ENCODE data around the gene PIEZO2.
"Not testable (repeated sequence)": the region's sequence is repeated elsewhere in the genome, so short reads cannot be mapped to it uniquely, and the experiment has no call there.

The PIEZO2 gene

DNA sequence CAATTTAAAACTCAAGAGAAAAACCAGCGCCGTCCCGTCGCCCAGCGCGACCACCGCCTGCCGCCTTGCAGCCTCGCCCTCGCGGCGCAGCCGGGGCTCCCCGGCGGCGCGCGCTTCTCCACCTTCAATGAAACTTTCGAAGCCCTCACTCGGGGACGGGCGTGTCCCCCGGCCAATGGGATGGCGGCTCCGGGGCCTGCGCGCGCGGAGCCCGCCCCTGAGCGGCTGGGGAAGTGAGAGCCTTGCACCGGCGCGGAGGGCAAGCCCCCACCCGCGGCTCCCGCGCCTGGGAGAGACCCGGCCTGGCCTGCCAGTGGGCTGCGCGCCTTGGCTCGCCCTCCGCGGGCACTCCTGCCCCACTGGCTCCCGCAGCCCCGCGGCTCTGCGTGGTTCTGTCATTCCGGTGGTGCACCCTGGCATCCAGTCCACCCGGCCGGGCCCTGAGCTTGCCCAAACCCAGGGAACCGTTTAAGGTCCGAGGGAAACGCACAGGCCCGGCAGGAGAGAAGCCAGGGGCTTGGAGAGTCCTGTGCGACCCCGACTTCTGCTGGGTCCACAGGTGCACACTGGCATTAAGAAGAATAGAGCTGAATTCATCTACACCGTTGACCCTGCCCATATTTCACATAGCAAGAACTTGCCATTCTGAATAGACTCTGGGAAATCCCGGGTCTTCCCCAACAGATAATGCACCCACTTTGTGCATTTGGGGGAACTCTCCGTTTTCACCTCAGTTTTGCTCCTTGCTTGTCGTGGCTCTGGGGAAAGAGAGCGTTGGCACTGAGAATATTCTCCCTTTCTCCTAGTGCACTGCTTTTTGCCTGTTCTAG, at the start of gene PIEZO2:
TSS of gene PIEZO2 (minus strand) at position 129 of the 830 bp plus-strand sequence. CDS start 981 bp downstream, outside the sequence.
- no peak for DNase-seq

DNA sequence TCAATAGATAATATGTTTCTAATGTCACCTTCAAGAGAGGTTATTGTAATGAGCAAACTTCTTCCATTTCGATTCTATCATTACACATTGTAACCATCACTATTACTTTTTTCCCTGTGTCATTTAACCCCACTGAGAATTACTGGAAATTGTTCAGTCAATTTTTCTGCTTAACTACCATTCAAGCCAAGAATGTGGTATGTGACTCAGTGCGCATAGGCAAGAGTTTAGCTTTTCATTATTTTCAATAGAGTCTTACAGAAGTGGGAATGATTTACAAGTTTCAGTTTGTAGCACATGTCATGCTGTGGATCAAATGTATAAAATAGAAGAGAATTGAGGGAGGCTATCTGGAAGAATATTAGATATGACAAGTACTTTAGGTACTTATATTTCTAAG, 34.3 kb upstream of the PIEZO2 start:
- no peak for DNase-seq

DNA sequence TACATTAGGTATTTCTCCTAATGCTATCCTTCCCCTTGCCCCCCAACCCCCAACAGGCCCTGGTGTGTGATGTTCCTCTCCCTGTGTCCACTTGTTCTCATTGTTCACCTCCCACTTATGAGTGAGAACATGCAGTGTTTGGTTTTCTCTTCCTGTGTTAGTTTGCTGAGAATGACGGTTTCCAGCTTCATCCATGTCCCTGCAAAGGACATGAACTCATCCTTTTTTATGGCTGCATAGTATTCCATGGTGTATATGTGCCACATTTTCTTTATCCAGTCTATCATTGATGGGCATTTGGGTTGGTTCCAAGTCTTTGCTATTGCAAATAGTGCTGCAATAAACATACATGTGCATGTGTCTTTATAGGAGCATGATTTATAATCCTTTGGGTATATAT, 32.3 kb upstream of the PIEZO2 start:
- DNase-seq = not testable (repeated sequence)

DNA sequence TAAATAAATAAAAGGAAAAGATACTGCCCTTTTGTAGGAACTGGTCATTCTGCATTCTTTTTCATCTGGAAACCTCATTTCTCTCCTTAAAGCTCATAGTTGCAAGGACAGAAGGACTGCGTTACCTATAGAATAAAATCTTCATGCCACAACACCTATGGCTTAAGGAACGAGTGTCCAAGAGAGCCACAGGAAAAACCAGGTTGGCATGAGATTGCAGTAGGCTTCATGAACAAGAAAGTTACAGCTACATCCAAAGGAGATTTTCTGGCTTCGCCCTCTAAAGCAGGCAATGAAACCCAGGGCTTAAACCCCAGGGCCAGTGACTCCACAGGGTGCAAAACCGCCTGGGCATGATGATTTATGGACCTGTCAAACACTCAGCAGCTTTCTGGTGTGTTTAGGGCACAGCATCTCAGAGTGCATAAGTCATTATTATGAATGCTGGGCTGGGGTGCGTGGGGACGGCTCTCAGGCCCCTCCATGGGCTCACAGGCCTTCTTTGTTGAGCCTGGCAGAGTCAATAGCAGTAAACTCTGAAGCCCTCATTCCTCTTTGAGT, 30.7 kb upstream of the PIEZO2 start:
- no peak for DNase-seq

DNA sequence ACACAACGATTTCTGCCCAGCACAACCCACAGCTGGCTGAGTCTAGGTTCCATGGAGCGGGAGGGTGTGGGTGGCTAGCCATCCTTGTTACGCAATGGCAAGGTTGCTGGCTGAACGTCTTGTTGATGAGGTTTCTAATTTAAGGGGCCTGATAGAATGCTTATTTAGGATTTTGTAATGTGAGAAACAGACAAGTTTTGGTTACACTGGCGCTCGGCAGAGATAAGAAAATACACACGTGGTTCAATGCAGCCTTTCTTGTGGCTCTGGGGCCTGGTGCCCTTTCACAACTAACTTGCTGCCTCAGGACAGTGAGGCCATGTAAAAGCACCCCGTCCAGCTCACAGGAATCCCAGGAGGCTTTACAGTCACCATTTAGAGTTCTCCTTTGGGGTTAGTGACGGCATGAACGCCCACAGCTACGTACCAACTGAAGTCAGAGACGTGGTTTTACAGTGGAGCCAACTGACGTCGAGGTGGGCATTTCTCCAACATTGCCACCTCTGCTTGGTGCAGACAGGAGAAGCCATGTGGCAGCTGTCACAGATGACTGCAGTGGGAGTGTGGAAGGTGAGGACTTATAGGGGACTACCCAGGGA, 29.7 kb upstream of the PIEZO2 start:
- no peak for DNase-seq

DNA sequence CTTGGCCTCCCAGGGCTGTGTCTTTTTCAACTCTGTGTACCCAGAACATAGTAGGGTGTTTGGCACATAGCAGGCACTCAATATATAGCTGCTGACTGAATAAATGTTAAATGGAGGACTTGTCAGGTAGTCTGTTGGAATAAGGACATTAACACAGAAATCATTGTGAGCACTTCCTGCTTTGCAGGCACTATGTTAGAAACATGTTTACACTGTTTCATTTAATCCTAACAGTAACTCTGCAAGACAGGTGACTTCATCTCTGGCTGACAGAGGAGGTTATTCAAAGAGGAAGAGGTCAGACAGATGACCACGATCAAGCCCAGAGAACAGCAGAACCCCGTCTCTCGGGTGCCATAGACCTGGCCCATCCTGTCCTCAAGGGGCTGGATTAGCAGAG, 28.0 kb upstream of the PIEZO2 start:
- no peak for DNase-seq

DNA sequence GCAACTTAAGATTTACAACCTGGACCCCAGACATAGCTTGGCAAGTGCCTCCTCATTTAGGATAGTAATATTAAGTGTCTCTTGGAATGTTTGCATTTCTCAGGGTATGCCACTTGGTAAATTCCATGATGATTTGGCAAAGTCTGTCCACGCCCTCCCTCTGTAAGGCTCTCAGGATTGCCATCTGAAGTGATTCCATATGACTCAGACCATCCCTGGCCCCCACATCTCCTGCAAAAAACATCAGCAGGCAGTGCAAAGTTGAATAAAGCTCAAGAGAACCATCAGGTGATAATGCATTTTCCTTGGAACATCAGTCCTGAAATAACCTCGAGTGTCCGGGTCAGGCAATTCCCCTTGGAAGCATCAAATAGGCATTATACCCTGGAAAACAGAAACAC, 27.1 kb upstream of the PIEZO2 start:
- no peak for DNase-seq

DNA sequence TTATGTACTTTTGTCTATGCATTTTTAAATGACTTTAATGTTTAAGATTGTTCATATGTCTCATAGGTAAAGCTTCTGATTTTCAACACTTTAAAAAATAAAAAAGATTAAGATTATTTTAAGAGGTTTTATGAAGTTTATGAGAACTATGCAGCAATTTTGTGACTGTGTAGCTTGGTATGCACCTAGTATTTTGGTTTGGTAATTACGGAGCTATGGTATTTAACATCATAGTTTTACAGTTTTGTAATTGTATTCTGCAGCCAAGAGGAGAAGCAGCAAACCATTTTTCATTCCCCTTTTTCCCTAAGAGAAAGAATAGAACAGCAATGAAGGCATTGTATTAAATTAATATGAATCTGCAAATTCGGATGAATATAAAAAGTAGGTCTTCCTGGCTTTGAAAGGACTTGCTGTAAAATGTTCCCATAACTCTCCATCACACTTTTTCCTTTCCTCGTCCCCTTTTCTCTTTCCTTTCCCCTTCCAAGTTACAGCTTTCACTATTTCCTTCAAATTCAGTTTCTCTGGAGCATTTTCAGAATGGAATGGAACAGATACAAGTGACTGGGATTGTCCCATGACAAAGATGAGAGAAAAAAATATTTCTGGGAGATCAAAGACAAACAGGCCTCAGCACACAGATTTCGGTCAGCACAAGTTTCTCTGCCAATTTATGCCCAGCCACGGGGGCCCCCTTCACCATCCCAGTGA, 26.1 kb upstream of the PIEZO2 start:
- no peak for DNase-seq

DNA sequence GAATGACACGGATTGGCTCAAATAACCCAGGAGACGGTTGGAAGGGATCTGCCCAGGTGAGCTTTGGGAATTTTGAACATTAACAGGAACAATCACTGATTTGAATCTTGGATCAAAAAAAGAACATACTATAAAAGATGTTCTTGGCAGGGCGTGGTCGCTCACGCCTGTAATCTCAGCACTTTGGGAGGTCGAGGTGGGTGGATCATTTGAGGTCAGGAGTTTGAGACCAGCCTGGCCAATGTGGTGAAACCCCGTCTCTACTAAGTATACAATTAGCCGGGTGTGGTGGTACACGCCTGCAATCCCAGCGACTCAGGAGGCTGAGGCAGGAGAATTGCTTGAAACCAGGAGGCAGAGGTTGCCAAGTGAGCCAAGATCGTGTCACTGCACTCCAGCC, 24.8 kb upstream of the PIEZO2 start:
- DNase-seq = not testable (repeated sequence)

DNA sequence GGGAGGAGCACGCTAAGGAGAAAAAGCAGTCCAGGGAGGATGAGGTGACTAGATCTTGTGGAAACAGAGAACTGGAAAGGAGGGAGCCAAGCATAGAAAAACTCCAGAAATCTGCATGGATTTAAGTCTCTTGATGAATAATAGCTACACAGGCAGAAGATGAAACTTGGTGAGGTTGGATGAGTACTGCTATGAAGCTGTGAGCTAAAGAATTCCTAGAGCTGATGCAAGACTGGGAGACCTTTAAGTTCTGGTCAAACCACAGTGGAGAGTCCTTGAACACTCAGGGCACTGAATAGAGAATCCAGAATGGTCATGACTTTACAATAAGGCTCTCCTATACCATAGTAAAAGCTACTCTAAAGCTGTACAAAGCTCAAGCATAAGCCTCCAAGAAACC, 18.4 kb upstream of the PIEZO2 start:
- DNase-seq = no peak

DNA sequence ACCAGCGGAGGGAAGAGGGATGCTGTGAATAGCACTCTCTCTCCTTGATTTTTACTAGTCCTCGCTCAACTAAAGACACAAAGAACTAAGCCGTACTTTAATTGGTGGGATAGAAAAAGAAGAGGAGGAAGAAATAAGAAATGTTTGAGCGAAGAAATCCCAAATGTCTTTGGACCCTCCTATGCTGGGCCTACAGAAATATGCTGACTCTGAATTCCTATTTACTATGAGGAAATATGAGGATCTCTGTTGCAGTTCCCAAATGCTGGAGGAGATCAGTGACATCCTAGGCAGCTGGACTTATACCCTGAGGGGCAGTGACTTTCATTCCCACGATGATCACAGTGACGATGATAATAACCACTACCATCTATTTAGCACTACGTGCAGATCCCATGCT, 16.6 kb upstream of the PIEZO2 start:
- DNase-seq = no peak

DNA sequence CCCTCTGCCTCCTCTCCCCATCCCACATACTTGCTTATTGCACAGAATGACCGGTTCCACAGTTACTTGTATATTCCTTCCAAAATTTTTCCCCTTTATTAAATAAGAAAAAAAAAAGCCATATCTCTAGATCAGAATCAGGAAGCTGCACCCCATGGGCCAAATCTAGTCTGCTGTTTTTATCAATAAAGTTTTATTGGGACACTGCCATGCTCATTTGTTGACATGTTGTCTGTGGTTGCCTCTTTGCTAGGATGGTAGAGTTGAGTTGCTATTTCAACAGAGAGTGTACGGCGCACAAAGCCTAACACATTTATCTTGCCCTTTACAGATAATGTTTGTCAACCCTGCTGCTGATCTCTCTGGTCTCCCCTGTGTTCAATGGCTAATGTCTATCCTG, 15.8 kb upstream of the PIEZO2 start:
- DNase-seq = no peak

DNA sequence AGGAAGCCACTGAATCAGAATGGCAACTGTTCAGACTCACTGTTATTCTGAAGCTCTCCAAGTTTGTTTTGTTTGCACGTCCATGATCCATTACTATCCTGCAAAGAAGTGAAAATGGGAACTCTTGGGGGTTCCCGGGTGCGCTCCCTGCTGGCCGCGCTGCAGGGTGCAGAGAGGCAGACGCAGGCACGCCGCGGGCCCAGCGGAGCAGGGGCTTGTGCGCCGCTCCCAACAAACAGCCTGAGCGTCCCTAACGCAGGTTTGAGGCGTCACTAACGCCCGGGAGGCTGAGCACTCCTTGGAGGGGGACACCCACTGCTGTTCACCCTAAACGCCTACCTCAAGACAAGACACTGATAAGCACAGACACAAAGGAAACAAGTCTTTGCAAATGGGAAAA, 14.3 kb upstream of the PIEZO2 start:
- DNase-seq = no peak

DNA sequence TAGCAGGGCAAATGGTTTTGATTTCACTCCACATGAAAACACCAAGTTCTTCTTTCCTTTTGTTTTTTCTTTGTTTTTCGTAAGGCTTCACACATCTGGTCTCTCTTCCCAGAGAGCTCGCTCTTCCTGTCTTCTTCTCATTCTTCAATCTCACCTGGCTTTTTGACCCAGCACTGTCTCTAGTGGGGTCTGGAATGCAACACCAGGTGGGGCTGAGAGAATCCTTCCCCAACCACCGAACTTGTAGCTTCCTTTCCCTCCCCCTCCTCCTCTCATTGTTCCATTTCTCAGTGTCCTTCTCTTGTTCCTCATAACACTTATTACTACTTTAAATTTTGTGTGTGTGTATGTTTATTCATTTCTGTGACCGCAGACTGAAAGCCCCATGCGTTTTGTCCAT, 13.5 kb upstream of the PIEZO2 start:
- DNase-seq = no peak

DNA sequence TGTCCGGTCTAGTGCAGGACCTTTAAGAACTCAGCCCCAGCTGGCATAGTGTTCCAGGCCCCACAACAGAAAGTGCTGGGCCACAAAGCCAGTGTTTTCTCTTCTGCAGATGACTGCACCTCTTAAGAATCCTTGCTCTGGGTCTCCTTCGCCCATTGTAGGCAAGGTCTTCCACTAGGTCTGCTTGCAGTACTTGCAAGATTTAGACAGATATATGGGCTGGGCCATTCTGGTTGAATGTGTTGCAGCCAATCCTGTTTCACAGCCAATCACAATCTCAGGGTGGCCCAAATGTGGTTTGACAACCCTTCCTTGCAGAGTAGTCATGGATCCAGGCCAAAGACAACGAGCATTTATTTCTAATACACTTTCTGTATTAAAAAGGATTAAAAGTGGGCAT, 13.1 kb upstream of the PIEZO2 start:
- DNase-seq = no peak

DNA sequence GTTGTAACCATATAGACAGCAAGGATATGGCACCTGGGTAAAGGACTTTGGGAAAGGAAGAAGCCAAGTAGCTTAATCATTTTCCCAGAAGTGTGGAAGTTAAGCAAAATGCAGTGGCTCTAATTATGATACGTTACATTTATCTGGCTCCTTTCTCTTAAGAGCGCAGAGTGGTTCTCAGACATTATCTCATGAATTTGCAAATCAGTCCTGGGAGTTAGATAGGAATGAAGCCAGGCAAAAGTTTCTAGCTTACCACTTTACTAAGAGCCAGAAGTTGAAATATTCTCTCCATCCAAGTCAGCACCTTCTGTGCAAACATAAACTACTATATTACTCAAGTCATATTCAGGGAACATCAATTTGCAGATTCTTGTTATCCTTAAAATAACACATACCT, 10.9 kb upstream of the PIEZO2 start:
- DNase-seq = no peak

DNA sequence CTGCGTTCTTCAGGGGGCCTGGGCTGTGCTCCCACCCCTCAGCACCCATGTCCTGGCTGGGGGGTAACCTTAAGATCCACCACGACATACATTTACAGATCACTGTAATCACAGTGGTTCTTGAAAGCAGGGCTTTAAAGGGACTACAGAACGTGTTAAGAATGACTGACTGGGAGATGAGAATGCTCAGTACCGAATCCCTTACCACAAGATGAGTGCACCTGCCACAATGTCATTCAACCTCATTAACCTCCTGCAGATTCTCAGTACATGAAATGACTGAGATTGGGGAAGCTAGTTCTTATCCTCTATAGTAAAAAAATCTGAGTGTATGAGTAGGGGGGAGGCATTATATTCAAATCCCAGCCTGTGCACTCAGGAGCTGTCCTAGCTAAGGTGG, 10.5 kb upstream of the PIEZO2 start:
- DNase-seq = no peak

DNA sequence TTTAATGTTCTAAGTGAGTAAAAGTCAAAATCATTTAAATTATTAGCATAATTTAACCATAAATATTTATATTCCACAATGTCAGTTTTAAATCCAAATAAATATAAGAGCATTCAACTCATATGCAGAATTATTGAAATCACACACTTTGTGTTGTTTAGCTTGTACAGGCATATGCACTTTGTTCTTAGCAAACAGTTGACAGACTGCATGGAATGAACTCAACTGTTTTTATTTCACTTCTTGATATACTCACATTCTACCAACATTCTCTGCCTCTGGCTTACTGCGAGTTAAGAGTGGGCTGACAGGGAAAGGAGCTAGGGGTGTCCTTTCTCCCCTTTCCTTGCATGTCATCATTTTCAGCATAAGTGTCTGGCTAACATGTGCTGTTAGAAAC, 7.6 kb upstream of the PIEZO2 start:
- no peak for DNase-seq

DNA sequence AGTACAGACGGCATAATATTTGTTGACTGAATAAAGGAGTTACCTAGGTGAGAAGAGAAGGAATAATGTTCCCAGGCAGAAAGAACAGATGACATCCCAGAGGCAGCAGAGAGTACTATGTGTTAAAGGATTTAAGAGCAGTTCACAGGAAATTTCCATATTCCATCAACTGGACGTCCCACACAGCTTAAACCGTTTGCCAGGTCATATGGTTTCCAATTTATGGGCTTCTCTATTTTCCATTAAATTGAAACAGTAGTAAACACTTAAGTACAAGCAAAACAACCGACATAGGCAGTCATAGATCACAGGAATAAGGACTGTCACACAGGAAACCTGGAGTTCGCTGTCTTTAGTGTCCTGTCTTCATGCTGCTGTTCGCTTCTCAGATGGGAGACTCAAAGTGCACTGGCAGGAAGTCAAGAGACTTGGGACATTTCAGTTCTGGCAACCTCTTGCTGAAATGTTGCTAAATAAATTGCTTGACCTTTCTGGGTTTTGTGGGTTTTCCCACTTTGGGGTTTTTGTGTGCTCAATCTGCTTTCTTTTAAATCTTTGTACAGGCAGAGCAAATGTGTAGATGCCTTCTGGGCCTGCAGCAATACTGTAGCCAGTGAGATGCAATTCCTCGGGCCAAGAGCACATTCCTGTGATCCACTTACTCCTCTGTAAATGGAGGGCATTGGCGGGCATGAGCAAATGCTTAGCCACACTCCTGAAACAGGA, 5.8 kb upstream of the PIEZO2 start:
- DNase-seq = no peak

DNA sequence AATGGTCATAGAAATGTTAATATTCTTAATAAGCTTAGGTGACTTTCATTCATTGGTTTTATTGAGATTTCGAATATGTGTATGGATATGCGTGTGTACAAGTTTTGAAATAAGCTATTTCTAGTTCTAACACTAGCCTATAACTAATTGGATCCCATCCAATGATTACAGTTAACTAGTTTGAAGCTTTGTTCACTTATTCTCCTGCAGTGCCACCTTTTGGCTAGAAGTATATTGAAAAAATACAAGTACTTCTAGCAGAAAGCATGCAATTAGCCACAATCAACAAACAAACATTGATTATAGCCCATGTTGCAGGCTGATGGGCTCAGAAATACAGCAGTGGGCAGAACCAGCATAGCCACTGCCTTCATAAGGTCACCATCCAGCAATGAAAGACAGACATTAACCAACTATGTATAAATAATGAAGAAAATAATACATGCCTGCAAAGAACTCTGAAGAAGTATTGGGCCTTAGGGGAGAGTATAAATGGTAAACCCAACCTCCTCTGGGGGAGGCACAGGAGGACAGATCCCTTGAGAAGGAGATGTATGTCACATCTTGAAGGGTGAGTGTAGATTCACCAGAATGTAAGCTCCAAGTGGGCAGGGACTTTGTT, 5.1 kb upstream of the PIEZO2 start:
- DNase-seq = no peak

DNA sequence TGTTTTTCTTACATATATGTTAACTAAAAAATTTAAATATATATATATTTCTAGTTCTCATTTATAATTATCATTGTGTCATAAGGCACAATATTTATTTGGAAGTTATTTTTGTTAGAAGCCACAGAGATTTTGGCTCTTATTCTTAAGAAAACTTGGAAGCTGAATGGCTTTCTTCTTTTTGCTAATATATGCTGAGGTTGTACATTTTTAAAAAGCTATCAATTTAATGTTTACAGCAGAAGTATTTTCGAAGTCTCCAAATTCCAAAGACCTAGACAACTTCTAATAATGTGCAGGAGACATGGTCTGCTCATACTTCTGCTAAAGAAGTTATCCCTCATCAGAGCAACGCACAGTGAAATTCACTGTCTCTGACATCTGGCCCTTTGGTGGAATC, 3.7 kb upstream of the PIEZO2 start:
- DNase-seq = no peak

DNA sequence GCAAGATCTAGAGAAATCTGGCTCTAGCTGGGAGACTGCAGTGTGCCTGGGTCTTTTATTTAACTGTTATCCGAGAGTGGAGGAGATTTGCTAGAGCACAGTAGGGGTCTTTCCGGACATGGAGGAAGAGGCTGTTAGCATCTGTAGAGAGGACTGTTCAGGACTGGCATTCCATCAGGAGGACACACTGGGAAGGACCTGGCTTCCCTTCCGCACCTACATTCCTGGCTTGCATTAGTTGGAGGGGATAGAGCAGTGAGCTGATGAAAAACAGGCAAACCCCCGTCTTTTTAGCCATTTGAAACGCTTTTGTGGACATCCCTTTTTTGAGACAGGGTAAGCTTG, 874 bp upstream of the PIEZO2 start:
- DNase-seq = no peak

Measured in stimulated activated CD8-positive, alpha-beta memory T cell treated with anti-CD3 and anti-CD28 coated beads, Interleukin-4, amount 100 ng/mL, for 48 hours (primary cell).